Liver (tissue), 3 donors: ENCODE data around the gene PTGIS.

ENCODE experiments used
- EGR1 ChIP-seq, 2 donors: IDR thresholded peaks; 2 replicates each; pipeline ENCODE4 v1.6.1; 2016 to 2018; ENCODE audit warnings: antibody characterized with exemption in 2 of 2, low read depth in 2 of 2
- FOXA1 ChIP-seq: IDR thresholded peaks from 2 replicates; pipeline ENCODE4 v1.6.1; 2016; ENCODE audit warnings: antibody characterized with exemption
- FOXA2 ChIP-seq: IDR thresholded peaks from 2 replicates; pipeline ENCODE4 v1.6.1; 2016; ENCODE audit warnings: antibody characterized with exemption
- GABPA ChIP-seq, 2 donors: IDR thresholded peaks in 1 of 2; conservative IDR thresholded peaks in 1 of 2; 2 replicates each; pipeline ENCODE4 v1.6.1; 2016; ENCODE audit warnings: antibody characterized with exemption in 2 of 2, mild to moderate bottlenecking in 1 of 2, moderate library complexity in 1 of 2
- JUND ChIP-seq, 2 donors: IDR thresholded peaks; 2 replicates each; pipeline ENCODE4 v1.6.1; 2016; ENCODE audit warnings: antibody characterized with exemption in 2 of 2
- MAX ChIP-seq: IDR thresholded peaks from 2 replicates; pipeline ENCODE4 v1.6.1; 2016; ENCODE audit warnings: antibody characterized with exemption
- RAD21 ChIP-seq, 2 donors: IDR thresholded peaks; 2 replicates each; pipeline ENCODE4 v1.6.1; 2016; ENCODE audit warnings: antibody characterized with exemption in 2 of 2, mild to moderate bottlenecking in 2 of 2
- SP1 ChIP-seq: IDR thresholded peaks from 2 replicates; pipeline ENCODE4 v1.6.1; 2018; ENCODE audit warnings: antibody characterized with exemption, mild to moderate bottlenecking
- YY1 ChIP-seq: IDR thresholded peaks from 2 replicates; pipeline ENCODE4 v1.6.1; 2016; ENCODE audit warnings: antibody characterized with exemption, mild to moderate bottlenecking
- TF ChIP-seq, protein P1 (sequence below): IDR thresholded peaks from 2 replicates; pipeline ENCODE4 v1.6.1; 2016; ENCODE audit warnings: antibody characterized with exemption
- TF ChIP-seq, protein P2 (sequence below): fragments of 150-350 bp; IDR thresholded peaks from 2 replicates; pipeline ENCODE4 v1.5.1; 2017; ENCODE audit warnings: improper control_type of control experiment, low read depth, low read length; ENCODE audit not compliant: missing input control
- TF ChIP-seq, protein P3 (sequence below): IDR thresholded peaks from 2 replicates; pipeline ENCODE4 v1.6.1; 2016; ENCODE audit warnings: antibody characterized with exemption, mild to moderate bottlenecking
- donor health status: healthy.
- donor health status: healthy.

- TF ChIP-seq, protein P1, sequence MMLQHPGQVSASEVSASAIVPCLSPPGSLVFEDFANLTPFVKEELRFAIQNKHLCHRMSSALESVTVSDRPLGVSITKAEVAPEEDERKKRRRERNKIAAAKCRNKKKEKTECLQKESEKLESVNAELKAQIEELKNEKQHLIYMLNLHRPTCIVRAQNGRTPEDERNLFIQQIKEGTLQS = no peak
- TF ChIP-seq, protein P2, sequence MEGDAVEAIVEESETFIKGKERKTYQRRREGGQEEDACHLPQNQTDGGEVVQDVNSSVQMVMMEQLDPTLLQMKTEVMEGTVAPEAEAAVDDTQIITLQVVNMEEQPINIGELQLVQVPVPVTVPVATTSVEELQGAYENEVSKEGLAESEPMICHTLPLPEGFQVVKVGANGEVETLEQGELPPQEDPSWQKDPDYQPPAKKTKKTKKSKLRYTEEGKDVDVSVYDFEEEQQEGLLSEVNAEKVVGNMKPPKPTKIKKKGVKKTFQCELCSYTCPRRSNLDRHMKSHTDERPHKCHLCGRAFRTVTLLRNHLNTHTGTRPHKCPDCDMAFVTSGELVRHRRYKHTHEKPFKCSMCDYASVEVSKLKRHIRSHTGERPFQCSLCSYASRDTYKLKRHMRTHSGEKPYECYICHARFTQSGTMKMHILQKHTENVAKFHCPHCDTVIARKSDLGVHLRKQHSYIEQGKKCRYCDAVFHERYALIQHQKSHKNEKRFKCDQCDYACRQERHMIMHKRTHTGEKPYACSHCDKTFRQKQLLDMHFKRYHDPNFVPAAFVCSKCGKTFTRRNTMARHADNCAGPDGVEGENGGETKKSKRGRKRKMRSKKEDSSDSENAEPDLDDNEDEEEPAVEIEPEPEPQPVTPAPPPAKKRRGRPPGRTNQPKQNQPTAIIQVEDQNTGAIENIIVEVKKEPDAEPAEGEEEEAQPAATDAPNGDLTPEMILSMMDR = no peak
- TF ChIP-seq FOXA1 = no peak
- TF ChIP-seq RAD21 (IDR thresholded peaks at IDR 0.05) = no peak
- no peak for TF ChIP-seq FOXA2
- no peak for TF ChIP-seq YY1
- no peak for TF ChIP-seq MAX
- no peak for TF ChIP-seq EGR1 (IDR thresholded peaks at IDR 0.05; ENCODE audit: low read depth in 2 of 2)
- TF ChIP-seq, protein P3, sequence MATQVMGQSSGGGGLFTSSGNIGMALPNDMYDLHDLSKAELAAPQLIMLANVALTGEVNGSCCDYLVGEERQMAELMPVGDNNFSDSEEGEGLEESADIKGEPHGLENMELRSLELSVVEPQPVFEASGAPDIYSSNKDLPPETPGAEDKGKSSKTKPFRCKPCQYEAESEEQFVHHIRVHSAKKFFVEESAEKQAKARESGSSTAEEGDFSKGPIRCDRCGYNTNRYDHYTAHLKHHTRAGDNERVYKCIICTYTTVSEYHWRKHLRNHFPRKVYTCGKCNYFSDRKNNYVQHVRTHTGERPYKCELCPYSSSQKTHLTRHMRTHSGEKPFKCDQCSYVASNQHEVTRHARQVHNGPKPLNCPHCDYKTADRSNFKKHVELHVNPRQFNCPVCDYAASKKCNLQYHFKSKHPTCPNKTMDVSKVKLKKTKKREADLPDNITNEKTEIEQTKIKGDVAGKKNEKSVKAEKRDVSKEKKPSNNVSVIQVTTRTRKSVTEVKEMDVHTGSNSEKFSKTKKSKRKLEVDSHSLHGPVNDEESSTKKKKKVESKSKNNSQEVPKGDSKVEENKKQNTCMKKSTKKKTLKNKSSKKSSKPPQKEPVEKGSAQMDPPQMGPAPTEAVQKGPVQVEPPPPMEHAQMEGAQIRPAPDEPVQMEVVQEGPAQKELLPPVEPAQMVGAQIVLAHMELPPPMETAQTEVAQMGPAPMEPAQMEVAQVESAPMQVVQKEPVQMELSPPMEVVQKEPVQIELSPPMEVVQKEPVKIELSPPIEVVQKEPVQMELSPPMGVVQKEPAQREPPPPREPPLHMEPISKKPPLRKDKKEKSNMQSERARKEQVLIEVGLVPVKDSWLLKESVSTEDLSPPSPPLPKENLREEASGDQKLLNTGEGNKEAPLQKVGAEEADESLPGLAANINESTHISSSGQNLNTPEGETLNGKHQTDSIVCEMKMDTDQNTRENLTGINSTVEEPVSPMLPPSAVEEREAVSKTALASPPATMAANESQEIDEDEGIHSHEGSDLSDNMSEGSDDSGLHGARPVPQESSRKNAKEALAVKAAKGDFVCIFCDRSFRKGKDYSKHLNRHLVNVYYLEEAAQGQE = no peak
- TF ChIP-seq JUND (IDR thresholded peaks at IDR 0.05) = no peak
- TF ChIP-seq GABPA (IDR thresholded peaks at IDR 0.05 in 1 of 2, conservative IDR thresholded peaks at IDR 0.05 in 1 of 2) = no peak
- TF ChIP-seq SP1 = no peak
These were observed 66.0 kb downstream of the PTGIS start for GRCh38 chr20:49501917-49502316.
